ENCODE results near the gene TRPM5. TPM values are rescaled to one million over a fixed set of nuclear protein-coding genes. Genes with fewer than 3 reads are reported as not detected.
A peak's percentile ranks its signal among the peaks of the same experiment; 100 is the strongest.

TRPM5 gene
- polyA plus RNA-seq, 1 of the 3 experiments (the other 2 are of a cell fraction): not detected

GRCh38 chr11:2484576-2485125 is 40.3 kb upstream of the TRPM5 start (continued):
- TF ChIP-seq IRF3 (IDR thresholded peaks at IDR 0.05; ENCODE audit: low read depth, low read length) (no peak), SMC3 (IDR thresholded peaks at IDR 0.05; ENCODE audit: low read depth, low read length) (no peak), TAF1 (IDR thresholded peaks at IDR 0.05; ENCODE audit: borderline replicate concordance, low read depth, low read length) (no peak), RAD21 (IDR thresholded peaks at IDR 0.05; ENCODE audit: low read length) (no peak), RFX5 (IDR thresholded peaks at IDR 0.05; ENCODE audit: low read length) (no peak), USF1 (IDR thresholded peaks at IDR 0.05; ENCODE audit: borderline replicate concordance, low read depth) (no peak)

DNA sequence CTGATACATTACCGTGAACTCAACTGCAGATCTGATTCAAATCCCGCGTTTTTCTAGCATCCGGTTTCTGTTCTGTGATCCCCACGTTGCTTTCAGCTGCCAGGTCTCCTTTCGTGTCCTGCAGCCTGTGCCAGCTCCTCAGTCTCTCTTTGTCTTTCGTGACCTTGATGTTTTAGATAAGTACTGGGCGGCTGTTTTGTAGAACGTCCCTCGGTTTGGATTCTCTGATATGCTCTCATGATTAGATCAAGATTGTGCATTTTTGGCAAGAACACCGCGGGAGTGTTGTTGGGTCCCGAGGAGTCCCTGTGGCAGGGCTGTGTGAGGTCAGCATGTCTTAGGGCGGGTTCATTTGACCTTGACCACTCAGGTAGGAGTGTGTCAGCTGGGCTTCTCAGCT is 39.1 kb upstream of the TRPM5 start:
- DNase-seq: peak; percentile 63
- H3K79me2 ChIP-seq (ENCODE audit: insufficient read depth): no peaks in the 10 kb centered on the region
- H3F3A ChIP-seq (replicated peaks; ENCODE audit: insufficient read depth): no peaks in the 10 kb centered on the region
- H3K27me3 ChIP-seq (ENCODE audit: insufficient read depth): no peaks in the 10 kb centered on the region
- no peak overlapping the region for H2AFZ ChIP-seq (ENCODE audit: low read depth)
- CTCF ChIA-PET: interaction anchor here (0.6 to 4.0 kb wide), 4 partner anchors 48 to 407 kb away, joined by 3 to 23 read pairs (median 4); no protein-coding TSS in a partner anchor
- WGBS (ENCODE audit: low lambda C conversion rate): 8% methylated on average over 14 of the region's 14 CpGs
- TF ChIP-seq EP300 (IDR thresholded peaks at IDR 0.05; ENCODE audit: borderline replicate concordance in 1 of 2, low read depth in 1 of 2, low read length in 1 of 2): peak in 1 of 2 experiments; percentile 27; a peak in 1 of 4 replicates
- TF ChIP-seq IRF3 (IDR thresholded peaks at IDR 0.05; ENCODE audit: low read depth, low read length): no peak
- no peak for TF ChIP-seq YY1 (IDR thresholded peaks at IDR 0.05; ENCODE audit: low read depth)
- no peak for TF ChIP-seq MAX (IDR thresholded peaks at IDR 0.05; ENCODE audit: low read depth)
- no peak for TF ChIP-seq POLR2AphosphoS5 (IDR thresholded peaks at IDR 0.05; ENCODE audit: low read depth, low read length)
- TF ChIP-seq EZH2phosphoT487 (IDR thresholded peaks at IDR 0.05; ENCODE audit: borderline replicate concordance, low read depth): no peak
- TF ChIP-seq, protein P1, sequence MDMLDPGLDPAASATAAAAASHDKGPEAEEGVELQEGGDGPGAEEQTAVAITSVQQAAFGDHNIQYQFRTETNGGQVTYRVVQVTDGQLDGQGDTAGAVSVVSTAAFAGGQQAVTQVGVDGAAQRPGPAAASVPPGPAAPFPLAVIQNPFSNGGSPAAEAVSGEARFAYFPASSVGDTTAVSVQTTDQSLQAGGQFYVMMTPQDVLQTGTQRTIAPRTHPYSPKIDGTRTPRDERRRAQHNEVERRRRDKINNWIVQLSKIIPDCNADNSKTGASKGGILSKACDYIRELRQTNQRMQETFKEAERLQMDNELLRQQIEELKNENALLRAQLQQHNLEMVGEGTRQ (IDR thresholded peaks at IDR 0.05; ENCODE audit: borderline replicate concordance, low read depth, low read length): no peak
- no peak for TF ChIP-seq FOXM1 (IDR thresholded peaks at IDR 0.05; ENCODE audit: low read depth)
- TF ChIP-seq GABPA (IDR thresholded peaks at IDR 0.05; ENCODE audit: low read depth): no peak
- no peak for TF ChIP-seq RFX5 (IDR thresholded peaks at IDR 0.05; ENCODE audit: low read length)
- TF ChIP-seq CHD2 (IDR thresholded peaks at IDR 0.05; ENCODE audit: low read length, partially characterized antibody): peak; percentile 36
- peak; percentile 81 for TF ChIP-seq GATA2 (CRISPR knock-in tag; IDR thresholded peaks at IDR 0.05)
- peaks cover 0 to 9% of the 10 kb centered on the region in 2 experiments; a peak in 1 of 4 replicates for H3K4me1 ChIP-seq (ENCODE audit: control insufficient read depth in 1 of 2, insufficient read depth in 2 of 2, low read depth in 1 of 2, low read length in 1 of 2)
- no peaks in the 10 kb centered on the region for H3K9me2 ChIP-seq
- H3K4me3 ChIP-seq (ENCODE audit: low read depth in 2 of 2, low read length in 1 of 2): no peak overlapping the region
- H3K9me3 ChIP-seq: peaks cover 14% of the 10 kb centered on the region; the same call in 1 of the 2 replicates
- no peak overlapping the region for H3K9ac ChIP-seq
- H4K20me1 ChIP-seq (ENCODE audit: insufficient read depth): no peaks in the 10 kb centered on the region
- POLR2A ChIA-PET: no interaction called here
- no peak overlapping the region for H3K27ac ChIP-seq (ENCODE audit: low read depth in 2 of 2, low read length in 1 of 2)
- H3K4me2 ChIP-seq: no peak overlapping the region
- H3K36me3 ChIP-seq (replicated peaks in 1 of 2; ENCODE audit: control insufficient read depth in 1 of 2, insufficient read depth in 2 of 2, low read length in 1 of 2): no peaks in the 10 kb centered on the region

Data from SK-N-SH (cell line).